CD4-positive, alpha-beta T cell treated with Interleukin-4 for 4 hours (primary cell): ENCODE results near the gene ZNF691.
"Not testable (repeated sequence)": the region's sequence is repeated elsewhere in the genome, so short reads cannot be mapped to it uniquely, and the experiment has no call there.

Experiments
- DNase-seq: peaks from one replicate; pipeline ENCODE4 v3.0.0-alpha.2; 2020

ZNF691 gene

DNA sequence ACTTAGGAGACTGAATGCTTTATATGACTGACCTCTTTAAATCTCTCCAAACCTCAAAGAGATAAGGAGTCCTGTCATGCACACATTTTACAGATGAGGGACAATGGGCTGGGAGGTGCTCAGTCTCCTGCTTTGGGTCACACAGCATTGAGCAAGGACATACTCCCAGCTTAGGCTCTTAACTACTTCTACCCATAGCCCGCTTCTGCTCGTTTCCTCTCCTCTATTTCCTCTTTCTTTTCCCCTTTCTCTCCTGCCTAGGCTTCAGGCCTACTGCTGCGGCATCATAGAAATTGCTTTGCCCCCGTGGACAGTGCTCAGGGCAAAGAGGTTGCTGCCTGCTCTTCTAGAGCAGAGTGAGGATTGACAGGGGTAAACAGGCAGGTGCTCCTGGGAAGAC, 12.4 kb upstream of the ZNF691 start:
- no peak for DNase-seq

- no peak for DNase-seq
Observed at GRCh38 chr1:42834803-42835202, 11.6 kb upstream of the ZNF691 start.

DNA sequence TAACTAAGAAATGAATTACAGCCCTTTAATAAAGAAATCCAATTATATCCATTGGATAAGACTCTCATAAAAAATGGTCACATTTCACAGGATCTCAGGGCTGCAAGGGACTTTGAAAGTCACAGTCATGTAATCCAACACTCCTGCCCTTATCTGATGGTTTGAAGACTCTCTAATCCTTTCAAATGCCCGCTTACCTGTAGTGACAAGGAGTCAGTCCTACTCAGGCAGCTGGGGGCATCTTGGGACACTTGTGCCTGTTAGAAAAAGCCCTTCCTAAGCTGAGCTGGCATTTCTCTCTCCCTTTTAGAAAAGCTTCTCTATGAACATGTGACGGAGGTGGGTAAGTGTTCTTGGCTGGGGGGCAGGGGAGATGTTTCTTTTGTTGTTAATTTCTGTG, 11.0 kb upstream of the ZNF691 start:
- no peak for DNase-seq

- DNase-seq = no peak
Observed at GRCh38 chr1:42837709-42838108, 8.7 kb upstream of the ZNF691 start.

- no peak for DNase-seq
Observed at GRCh38 chr1:42838482-42839190, 7.8 kb upstream of the ZNF691 start.

DNA sequence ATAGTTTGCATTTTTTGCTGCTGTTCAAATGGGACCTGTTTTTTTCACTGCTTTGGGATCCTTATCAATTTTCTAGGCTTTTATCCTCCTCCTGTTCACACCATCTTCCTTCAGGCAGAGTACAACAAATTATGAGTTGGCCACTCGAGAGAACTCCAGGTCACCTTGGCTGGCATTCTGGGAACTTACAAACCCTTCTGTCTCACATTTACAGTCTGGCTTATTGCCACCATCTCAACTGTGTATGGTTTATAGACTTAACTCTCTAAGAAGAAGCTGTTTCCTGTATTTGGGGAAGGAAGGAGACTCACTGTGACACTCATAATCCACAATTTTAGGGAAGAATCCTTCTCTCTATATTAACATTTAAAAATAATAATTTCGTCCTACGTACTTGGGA, 5.4 kb upstream of the ZNF691 start:
- no peak for DNase-seq

GRCh38 chr1:42841440-42842147, 4.8 kb upstream of the ZNF691 start:
- no peak for DNase-seq

GRCh38 chr1:42844592-42845140, 1.7 kb upstream of the ZNF691 start:
- DNase-seq = no peak

DNA sequence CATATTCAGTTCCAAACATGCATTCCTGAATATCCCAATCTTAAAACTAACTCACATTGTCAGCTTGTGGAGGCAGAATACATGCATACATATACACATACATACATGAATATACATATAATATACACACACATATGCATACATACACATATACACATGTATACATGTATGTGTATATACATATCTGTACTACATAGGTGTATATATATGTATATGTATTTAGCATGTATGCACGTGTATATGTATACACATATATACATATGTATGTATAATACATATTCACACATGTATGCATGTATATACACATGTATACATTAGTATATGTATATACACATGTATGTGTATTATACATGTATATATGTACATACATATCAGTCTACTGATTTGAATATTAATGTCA, 1.2 kb upstream of the ZNF691 start:
- no peak for DNase-seq

DNA sequence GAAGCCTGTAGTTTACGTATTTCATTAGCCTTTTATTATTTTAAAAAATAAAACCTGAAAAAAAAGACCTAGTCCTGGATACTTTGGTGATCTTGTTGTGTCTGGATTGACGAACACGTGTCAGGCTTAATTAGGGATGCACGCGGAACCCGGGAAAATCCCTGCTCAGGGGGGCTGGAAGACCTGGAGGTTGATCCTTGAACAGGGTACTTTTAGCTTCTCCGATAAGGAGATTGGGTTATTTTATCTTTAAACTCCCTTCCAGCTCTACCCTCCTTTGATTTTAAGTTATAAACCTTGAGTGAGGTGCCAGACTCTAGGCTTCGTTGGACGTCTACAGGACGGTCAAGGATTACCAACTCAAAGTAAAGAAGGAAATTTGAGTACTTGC, 552 bp upstream of the ZNF691 start:
- no peak for DNase-seq

DNA sequence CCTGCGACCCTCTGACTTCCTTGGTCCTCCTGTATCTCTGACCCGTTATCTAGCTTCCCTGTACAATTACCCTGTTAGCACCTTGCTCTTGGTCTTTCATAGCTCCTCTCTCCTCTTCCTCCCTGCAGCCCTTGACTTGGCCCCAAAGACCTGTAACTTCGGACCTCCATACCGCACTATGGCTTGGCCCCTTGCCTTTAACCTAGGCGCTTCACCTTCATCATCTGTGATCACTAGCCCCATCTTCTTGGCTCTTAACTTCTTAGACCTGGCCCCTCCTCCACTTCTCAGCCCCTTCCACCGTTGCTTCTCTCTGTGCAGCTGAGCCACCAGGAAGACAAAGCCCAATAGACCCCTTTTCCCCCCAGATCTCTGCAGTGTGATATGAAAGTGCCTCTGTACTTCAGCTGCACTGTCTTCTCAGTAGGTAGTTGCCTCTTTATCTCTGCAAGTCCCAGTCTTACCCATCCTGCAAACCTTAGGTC, 740 bp downstream of the ZNF691 start:
- no peak for DNase-seq

DNA sequence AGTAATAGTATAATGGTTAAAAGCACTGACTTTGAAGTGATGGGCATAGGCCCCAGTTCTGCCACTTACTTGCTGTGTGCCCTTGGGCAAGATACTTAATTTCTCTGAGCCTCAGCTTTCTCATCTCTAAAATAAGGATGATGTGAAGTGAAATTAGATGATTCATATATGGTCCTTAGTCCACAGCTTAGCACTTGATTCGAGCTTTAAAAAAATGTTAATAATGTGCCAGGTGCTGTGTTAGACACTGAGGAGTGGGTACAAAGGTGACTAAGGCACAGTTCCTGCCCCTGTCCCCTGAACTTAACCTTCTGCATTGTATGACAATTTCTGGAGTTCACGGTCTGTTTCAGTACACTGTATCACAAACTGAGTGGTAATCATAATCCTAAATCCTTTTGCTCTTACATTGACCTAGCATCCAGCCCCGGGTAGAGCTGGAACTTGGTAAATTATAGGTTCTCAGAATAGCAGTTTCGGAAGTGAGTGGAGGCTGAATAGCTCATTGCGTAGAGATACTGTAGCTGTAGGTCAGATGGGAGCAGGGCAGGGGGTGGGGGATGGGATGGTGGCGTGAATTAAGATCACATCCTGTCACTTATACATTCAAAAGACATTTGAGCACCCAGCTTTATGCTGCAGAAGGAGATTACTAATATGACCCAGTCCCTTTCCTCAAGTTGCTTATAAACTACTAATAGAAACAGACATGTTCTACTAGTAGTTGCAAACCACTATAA, 1.5 kb downstream of the ZNF691 start:
- DNase-seq = no peak

DNA sequence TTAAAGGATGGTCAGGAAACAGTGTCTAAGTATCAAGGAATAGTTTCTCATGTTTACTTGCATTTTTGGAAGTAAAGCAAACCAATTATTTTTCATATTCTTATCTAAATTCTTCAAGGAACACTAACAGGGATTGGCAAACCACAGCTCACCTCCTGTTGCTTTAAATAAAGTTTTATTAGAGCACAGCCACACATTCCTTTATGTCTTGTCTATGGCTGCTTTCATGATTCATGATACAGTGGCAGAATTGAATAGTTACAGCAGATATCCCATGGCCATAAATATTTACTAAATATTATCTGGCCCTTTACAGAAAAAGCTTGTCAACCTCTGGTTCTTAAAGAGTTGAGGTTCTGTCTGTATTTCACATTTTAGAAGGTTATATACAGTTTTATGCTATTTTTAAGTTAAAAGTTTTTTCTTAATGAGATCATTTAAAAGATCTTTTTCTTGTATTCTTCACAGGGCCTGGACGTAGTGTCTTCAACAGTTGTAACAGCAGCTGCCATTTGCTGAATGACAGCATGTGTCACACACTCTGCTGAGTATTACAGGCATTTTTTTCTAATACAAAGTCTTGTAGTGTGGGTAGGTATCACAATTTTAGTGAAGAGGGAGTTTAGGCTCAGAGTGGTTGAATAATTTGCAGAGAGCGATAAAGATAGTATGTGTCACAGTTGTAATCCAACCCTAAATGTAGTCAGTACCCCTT, 2.6 kb downstream of the ZNF691 start:
- no peak for DNase-seq

- no peak for DNase-seq
Observed at GRCh38 chr1:42849944-42850343, 3.5 kb downstream of the ZNF691 start.

- DNase-seq = no peak
Observed at GRCh38 chr1:42851420-42851819, 5.0 kb downstream of the ZNF691 start.

DNA sequence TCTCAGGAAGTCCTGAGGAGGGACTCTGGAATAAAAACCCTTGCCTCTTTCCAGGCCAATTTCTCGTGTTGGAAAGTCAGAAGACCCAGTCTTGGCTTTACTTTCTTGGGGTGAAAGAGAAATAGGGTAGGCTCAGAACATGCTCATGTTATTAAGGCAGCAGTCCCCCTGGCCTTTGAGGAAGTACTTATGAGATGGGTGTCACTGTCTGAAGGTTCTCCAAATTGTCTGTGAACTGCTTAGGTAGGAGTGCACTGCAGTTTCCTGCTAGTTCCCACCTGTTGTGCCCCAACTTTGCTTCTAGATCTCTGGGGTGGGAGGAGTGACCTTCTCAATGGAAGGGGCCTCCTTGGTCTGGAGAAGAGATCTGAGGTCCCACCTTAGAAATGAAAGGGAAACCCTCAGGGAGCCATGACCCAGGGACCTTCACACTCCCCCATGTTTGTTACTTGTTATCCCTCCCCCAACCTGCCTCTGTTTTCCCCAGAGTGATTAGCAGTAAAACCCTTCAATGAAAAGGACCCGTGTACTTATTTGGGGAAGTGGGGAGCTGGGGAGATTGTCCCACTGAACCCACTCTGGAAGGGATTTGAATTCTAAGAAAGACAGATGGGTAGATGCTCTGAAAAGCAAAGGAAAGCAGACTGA, 5.7 kb downstream of the ZNF691 start:
- DNase-seq = no peak

- DNase-seq = no peak
Observed at GRCh38 chr1:42852608-42852980, 6.2 kb downstream of the ZNF691 start.

GRCh38 chr1:42853116-42853884, 6.9 kb downstream of the ZNF691 start:
- no peak for DNase-seq

- DNase-seq = not testable (repeated sequence)
Observed at GRCh38 chr1:42856554-42856953, 10.1 kb downstream of the ZNF691 start.

- DNase-seq = not testable (repeated sequence)
Observed at GRCh38 chr1:42859366-42859765, 13.0 kb downstream of the ZNF691 start.

- no peak for DNase-seq
Observed at GRCh38 chr1:42860339-42861013, 14.1 kb downstream of the ZNF691 start.
